HepG2 (cell line): Measurements from ENCODE around the gene BEND3.

Experiments
- CREB1 ChIP-seq, 2 experiments: fragments of 450-650 bp in 1 of 2; IDR thresholded peaks; 2 replicates each; pipeline ENCODE4 v1.6.1; 2016 to 2017; ENCODE audit warnings: control low read depth in 1 of 2, mild to moderate bottlenecking in 1 of 2, missing compliant biosample characterization in 1 of 2, missing genetic modification characterization in 1 of 2
- ELF4 ChIP-seq: sonication (generic); formaldehyde crosslinking; IDR thresholded peaks from 2 replicates; pipeline ENCODE4 v1.5.0; 2020; ENCODE audit warnings: missing genetic modification reagents, mild to moderate bottlenecking, moderate library complexity, borderline replicate concordance
- FOXP4 ChIP-seq: sonication (generic); formaldehyde crosslinking; IDR thresholded peaks from 2 replicates; pipeline ENCODE4 v1.4.0; 2020; ENCODE audit warnings: missing genetic modification reagents
- HMG20B ChIP-seq: conservative IDR thresholded peaks from 2 replicates; pipeline ENCODE4 v1.6.1; 2016; ENCODE audit warnings: missing genetic modification reagents, missing compliant biosample characterization
- JDP2 ChIP-seq: sonication (generic); formaldehyde crosslinking; IDR thresholded peaks from 2 replicates; pipeline ENCODE4 v1.8.1; 2022; ENCODE audit warnings: missing genetic modification reagents, borderline replicate concordance
- MAZ ChIP-seq, 2 experiments: sonication (generic) in 1 of 2; formaldehyde crosslinking in 1 of 2; IDR thresholded peaks; 2 replicates each; pipeline versions ENCODE4 v1.5.0 to v1.6.1; 2012 to 2020; ENCODE audit warnings: low read depth in 2 of 2, mild to moderate bottlenecking in 2 of 2, borderline replicate concordance in 1 of 2, improper control_type of control experiment in 1 of 2, low read length in 1 of 2, missing genetic modification reagents in 1 of 2, moderate library complexity in 1 of 2
- MTA1 ChIP-seq: sonication (generic); formaldehyde crosslinking; IDR thresholded peaks from 2 replicates; pipeline ENCODE4 v1.4.0; 2020; ENCODE audit warnings: missing genetic modification reagents, mild to moderate bottlenecking, borderline replicate concordance
- SRF ChIP-seq: IDR thresholded peaks from 2 replicates; pipeline ENCODE4 v1.6.1; 2011; ENCODE audit warnings: mild to moderate bottlenecking, low read depth, low read length, moderate library complexity
- ZNF75D ChIP-seq: sonication (generic); formaldehyde crosslinking; IDR thresholded peaks from 2 replicates; pipeline ENCODE4 v1.8.1; 2023; ENCODE audit warnings: missing genetic modification reagents, mild to moderate bottlenecking, borderline replicate concordance
- TF ChIP-seq, protein P1 (sequence below), 2 experiments: fragments of 450-650 bp in 1 of 2; sonication (generic) in 1 of 2; formaldehyde crosslinking; IDR thresholded peaks; 2 replicates each; pipeline versions ENCODE4 v1.5.0 to v1.8.0; 2020 to 2022; ENCODE audit warnings: mild to moderate bottlenecking in 1 of 2, missing genetic modification reagents in 1 of 2
- TF ChIP-seq, protein P2 (sequence below): sonication (generic); formaldehyde crosslinking; conservative IDR thresholded peaks from 2 replicates; pipeline ENCODE4 v1.4.0; 2020; ENCODE audit warnings: missing genetic modification reagents

- TF ChIP-seq, protein P1, sequence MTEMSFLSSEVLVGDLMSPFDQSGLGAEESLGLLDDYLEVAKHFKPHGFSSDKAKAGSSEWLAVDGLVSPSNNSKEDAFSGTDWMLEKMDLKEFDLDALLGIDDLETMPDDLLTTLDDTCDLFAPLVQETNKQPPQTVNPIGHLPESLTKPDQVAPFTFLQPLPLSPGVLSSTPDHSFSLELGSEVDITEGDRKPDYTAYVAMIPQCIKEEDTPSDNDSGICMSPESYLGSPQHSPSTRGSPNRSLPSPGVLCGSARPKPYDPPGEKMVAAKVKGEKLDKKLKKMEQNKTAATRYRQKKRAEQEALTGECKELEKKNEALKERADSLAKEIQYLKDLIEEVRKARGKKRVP (CRISPR knock-in tag; IDR thresholded peaks at IDR 0.05), result no peak
- TF ChIP-seq JDP2 (CRISPR knock-in tag) (no peak), MAZ (IDR thresholded peaks at IDR 0.05; ENCODE audit: borderline replicate concordance, low read depth, low read length) (no peak), MAZ (CRISPR knock-in tag; IDR thresholded peaks at IDR 0.05; ENCODE audit: low read depth) (no peak), HMG20B (CRISPR knock-in tag) (no peak), MTA1 (CRISPR knock-in tag) (no peak), CREB1 (IDR thresholded peaks at IDR 0.05) (no peak), CREB1 (CRISPR knock-in tag; IDR thresholded peaks at IDR 0.05) (no peak), SRF (no peak), ZNF75D (CRISPR knock-in tag) (no peak), ELF4 (no peak), FOXP4 (no peak)
- TF ChIP-seq, protein P2, sequence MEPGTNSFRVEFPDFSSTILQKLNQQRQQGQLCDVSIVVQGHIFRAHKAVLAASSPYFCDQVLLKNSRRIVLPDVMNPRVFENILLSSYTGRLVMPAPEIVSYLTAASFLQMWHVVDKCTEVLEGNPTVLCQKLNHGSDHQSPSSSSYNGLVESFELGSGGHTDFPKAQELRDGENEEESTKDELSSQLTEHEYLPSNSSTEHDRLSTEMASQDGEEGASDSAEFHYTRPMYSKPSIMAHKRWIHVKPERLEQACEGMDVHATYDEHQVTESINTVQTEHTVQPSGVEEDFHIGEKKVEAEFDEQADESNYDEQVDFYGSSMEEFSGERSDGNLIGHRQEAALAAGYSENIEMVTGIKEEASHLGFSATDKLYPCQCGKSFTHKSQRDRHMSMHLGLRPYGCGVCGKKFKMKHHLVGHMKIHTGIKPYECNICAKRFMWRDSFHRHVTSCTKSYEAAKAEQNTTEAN (CRISPR knock-in tag), result no peak
These were observed 13.3 kb upstream of the BEND3 start for GRCh38 chr6:107128577-107128976.
